Sigmoid colon (tissue), 4 donors: ENCODE measurements around the gene DCAF8L2.

Source experiments
- POLR2A ChIP-seq, 2 donors: fragments of 450-650 bp; IDR thresholded peaks; one replicate each; pipeline ENCODE4 v1.6.1; 2016; ENCODE audit warnings: antibody characterized with exemption in 2 of 2, mild to moderate bottlenecking in 2 of 2, moderate library complexity in 2 of 2
- POLR2AphosphoS5 ChIP-seq, 4 donors: sonication (generic); formaldehyde crosslinking; IDR thresholded peaks; one replicate each; pipeline ENCODE4 v1.6.1; 2017; ENCODE audit warnings: antibody characterized with exemption in 4 of 4
- TF ChIP-seq, protein P1 (sequence below), 4 experiments: fragments of 450-650 bp in 3 of 4; fragments of 200-600 bp in 1 of 4; IDR thresholded peaks; one replicate each; pipeline ENCODE4 v1.5.1; 2016 to 2019; ENCODE audit warnings: antibody characterized with exemption in 4 of 4, mild to moderate bottlenecking in 3 of 4, moderate library complexity in 2 of 4

DNA sequence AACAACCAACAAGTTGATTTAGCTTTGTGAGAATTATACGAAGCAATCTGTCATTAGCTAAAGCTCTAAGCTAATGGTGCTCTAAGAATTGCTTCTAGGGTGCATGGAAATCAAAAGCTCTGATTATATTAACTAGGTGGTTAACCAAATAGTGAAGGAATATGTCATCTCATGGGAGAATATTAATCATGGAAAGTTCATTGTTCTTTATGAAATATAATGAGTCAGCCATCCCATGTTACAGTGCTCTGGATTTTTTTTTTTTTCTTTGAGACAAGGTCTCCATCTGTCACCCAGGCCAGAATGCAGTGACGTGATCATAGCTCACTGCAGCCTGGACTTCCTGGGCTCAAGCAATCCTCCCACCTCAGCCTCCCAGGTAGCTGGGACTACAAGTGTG lies 10.5 kb downstream of the DCAF8L2 start:
- TF ChIP-seq, protein P1, sequence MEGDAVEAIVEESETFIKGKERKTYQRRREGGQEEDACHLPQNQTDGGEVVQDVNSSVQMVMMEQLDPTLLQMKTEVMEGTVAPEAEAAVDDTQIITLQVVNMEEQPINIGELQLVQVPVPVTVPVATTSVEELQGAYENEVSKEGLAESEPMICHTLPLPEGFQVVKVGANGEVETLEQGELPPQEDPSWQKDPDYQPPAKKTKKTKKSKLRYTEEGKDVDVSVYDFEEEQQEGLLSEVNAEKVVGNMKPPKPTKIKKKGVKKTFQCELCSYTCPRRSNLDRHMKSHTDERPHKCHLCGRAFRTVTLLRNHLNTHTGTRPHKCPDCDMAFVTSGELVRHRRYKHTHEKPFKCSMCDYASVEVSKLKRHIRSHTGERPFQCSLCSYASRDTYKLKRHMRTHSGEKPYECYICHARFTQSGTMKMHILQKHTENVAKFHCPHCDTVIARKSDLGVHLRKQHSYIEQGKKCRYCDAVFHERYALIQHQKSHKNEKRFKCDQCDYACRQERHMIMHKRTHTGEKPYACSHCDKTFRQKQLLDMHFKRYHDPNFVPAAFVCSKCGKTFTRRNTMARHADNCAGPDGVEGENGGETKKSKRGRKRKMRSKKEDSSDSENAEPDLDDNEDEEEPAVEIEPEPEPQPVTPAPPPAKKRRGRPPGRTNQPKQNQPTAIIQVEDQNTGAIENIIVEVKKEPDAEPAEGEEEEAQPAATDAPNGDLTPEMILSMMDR (IDR thresholded peaks at IDR 0.05) = no peak
- TF ChIP-seq POLR2AphosphoS5 (IDR thresholded peaks at IDR 0.05) = no peak
- TF ChIP-seq POLR2A (IDR thresholded peaks at IDR 0.05) = no peak
